LNCAP (cell line): ENCODE measurements around the gene SPOCD1.

Experiments
- CTCF ChIP-seq: fragments of 450-650 bp; IDR thresholded peaks from 2 replicates; pipeline ENCODE4 v1.5.1; 2017; ENCODE audit warnings: mild to moderate bottlenecking

SPOCD1 gene

DNA sequence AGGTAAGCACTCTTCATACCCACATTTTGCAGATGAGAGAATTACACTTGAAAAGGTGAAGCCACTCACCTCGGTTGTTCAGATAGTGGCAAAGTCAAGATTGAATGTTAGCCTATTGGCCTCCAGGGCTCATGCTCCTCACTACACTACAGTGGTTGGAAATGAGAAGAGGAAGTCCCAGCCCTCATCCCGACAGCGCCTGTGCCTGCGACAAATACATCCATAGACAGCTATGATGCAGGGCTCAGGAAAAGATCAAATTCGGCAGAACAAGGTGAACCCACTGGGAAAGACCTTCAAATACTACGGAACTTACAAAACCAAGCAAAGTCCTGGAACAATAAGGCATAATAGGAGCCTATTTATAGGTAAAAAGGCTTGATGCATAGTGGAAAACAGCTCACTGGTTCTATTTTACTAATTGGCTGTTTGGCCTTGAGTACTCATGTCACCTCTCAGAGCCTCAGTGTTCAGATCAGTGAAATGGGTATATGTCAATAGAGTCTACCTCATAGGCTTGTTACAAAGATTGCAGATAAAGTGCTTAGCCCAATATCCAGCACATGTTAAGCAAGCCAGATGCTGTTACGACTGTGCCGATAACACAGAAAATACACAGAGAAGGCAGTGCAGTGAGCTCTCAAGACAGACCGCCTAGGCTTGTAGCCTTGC, 3.5 kb downstream of the SPOCD1 start:
- TF ChIP-seq CTCF, result no peak

DNA sequence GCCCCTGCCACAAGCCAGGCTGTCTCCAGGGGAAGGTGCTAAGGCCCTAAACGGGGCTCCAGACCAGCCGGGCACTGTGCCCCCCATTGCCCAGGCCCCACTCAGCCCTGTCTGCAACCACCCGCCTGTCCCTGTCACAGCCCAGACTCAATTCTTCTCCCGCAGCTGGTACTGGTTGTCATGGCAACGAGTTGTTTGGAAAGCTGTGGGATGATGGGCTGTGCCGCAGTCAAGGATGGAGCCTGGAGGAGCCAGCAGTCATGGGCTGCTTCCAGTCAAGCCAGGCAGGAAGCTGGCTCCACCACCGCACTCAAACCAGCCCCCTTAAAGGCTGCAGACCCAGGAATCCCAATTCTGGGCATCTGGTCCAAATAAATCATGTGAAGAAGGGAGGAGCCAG, 4.2 kb downstream of the SPOCD1 start:
- TF ChIP-seq CTCF, result no peak

DNA sequence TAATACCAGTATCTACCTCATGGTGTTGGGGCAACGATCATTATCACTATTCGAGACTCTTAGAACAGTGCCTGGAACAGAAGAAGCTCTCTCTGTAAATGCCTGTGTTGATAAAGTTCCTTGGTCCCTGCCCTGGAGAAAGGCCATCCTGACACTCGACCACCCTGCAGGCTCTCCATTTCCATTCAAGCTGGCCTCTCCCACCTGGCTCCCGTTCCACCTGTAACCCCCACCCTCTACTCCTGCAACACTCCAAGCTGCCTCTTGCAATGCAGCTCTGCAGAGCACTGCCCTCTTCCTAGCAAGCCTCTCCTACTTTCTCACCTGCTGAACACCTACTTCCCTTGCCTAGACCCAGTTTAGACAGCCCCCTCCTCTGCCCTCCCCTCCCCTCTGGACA, 6.1 kb downstream of the SPOCD1 start:
- TF ChIP-seq CTCF, result no peak

DNA sequence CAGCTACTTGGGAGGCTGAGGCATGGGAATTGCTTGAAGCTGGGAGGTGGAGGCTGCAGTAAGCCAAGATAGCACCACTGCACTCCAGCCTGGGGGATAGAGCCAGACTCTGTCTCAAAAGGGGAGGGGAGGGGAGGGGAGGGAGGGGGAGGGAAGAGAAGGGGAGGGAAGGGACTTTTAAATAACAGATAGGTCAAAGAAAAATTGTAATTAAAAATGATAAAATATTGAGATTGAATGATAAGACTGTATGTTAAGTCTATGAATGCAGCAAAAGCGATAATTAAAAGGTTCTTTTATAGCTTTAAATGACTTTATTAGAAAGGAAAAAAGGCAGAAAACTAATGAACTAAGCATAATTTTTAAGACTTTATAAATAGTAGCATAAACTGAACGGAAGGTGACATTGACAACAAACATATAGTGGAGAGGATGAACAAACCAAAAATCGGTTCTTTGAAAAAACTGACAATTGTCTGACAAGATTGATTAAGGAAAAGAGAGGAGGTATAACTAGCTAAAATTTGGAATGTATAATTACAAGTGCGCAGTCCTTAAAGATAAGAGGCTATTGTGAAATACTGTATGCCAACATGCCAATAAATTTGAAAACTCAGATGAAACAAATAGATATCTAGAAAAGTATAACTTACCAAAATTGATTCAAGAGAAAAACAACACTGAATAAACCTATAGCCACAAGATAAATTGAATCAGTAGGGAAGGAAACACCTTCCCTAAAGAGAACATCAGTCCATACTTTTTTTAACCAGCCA, 8.4 kb downstream of the SPOCD1 start:
- TF ChIP-seq CTCF, result no peak

DNA sequence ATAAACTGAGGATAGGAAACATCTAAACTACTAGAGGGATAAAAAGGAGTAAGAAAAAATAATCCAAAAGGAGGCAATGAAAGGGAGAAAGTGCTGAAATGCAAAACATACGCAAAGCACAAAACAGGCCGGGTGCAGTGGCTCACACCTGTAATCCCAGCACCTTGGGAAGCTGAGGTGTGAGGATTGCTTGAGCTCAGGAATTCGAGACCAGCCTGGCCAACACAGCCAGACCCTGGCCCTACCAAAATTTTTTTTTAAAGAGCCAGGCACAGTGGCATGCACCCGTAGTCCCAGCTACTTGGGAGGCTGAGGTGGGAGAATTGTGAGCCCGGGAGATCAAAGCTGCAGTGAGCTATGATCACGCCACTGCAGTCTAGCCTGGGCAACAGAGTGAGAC, 10.5 kb downstream of the SPOCD1 start:
- no peak for TF ChIP-seq CTCF

DNA sequence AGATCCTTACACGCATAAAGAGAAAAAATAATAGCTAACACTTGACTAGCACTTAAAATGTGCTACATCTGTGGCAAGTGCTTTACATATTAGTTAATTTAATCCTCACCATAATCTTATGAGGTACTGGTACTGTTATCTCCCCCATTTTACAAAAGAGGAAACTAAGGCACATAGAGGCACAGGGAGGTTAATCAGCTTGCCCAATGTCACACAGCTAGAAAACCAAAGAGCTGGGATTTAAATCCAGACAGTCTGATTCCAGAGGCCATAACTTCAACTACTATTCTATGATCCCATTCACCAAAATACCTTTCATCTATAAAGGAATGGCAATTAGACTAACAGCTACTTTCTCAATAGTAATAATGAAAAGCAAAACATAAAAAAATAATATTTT, 11.7 kb downstream of the SPOCD1 start:
- no peak for TF ChIP-seq CTCF

DNA sequence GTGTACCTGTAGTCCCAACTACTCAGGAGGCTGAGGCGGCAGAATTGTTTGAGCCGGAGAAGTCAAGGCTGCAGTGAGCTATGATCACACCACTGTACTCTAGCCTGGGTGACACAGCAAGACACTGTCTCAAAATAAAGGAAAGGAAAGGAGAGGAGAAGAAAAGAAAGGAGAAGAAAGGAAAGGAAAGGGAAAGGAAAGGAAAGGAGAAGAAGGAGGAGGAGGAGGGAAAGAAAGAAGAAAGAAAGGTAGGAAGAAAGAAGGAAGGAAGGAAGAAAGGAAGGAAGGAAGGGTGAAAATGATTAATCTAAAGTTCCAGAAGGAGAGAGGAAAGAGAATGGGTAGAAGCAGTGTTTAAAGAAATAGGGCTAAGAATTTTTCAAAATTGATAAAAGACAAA, 12.2 kb downstream of the SPOCD1 start:
- no peak for TF ChIP-seq CTCF
